GM12891 (cell line): ENCODE data around the gene CELSR3.

Source experiments
- DNase-seq: peaks from one replicate; pipeline ENCODE4 v3.0.0; 2011; ENCODE audit warnings: low spot score; ENCODE audit not compliant: insufficient read length
- FAIRE-seq: peaks from 2 replicates; lab custom pipeline; 2011; peaks lifted over from hg19 to GRCh38; lab: Jason Lieb, UNC
- PAX5 ChIP-seq: IDR thresholded peaks from 2 replicates; pipeline ENCODE4 v1.6.1; 2011; ENCODE audit warnings: low read length, moderate library complexity, mild to moderate bottlenecking; ENCODE audit not compliant: insufficient read depth, severe bottlenecking
- POLR2A ChIP-seq: IDR thresholded peaks from 2 replicates; pipeline ENCODE4 v1.6.1; 2011; ENCODE audit warnings: low read depth, low read length, control low read depth
- POLR2AphosphoS5 ChIP-seq: IDR thresholded peaks from 2 replicates; pipeline ENCODE4 v1.6.1; 2011; ENCODE audit warnings: low read depth, low read length, control low read depth
- POU2F2 ChIP-seq: IDR thresholded peaks from 2 replicates; pipeline ENCODE4 v1.6.1; 2011; ENCODE audit warnings: low read depth, mild to moderate bottlenecking, control low read depth, low read length, moderate library complexity
- SPI1 ChIP-seq: IDR thresholded peaks from 2 replicates; pipeline ENCODE4 v1.6.1; 2011; ENCODE audit warnings: low read depth, low read length, control low read depth
- TAF1 ChIP-seq: IDR thresholded peaks from 2 replicates; pipeline ENCODE4 v1.6.1; 2011; ENCODE audit warnings: low read depth, low read length, control low read depth

Gene CELSR3

GRCh38 chr3:48648188-48648850 is 14.4 kb downstream of the CELSR3 start:
- FAIRE-seq (no peak), DNase-seq (no peak)
- TF ChIP-seq POLR2A (no peak), PAX5 (no peak), POLR2AphosphoS5 (no peak), TAF1 (no peak), SPI1 (no peak), POU2F2 (no peak)

DNA sequence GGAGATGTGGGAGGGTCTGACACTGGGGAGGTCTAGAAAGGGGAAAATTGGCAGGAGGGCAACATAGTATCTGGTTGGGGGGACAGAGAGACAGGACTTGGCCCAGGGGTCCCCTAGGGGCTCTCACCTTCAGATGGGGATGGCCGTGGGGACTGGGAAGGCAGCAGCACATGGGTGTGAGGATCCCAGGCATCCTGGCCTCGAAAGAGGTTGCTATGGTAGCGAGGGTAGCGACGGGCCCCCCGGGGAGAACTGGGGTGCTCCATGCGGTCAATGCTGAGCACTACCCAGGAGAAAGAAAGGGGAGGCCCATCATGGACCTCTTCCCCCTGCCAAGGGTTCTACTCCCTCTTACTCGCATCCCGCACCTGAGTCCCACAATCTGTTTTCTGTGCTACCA is 15.0 kb downstream of the CELSR3 start:
- FAIRE-seq (no peak), DNase-seq (no peak)
- TF ChIP-seq POLR2A (no peak), SPI1 (no peak), TAF1 (no peak), PAX5 (no peak), POLR2AphosphoS5 (no peak)

DNA sequence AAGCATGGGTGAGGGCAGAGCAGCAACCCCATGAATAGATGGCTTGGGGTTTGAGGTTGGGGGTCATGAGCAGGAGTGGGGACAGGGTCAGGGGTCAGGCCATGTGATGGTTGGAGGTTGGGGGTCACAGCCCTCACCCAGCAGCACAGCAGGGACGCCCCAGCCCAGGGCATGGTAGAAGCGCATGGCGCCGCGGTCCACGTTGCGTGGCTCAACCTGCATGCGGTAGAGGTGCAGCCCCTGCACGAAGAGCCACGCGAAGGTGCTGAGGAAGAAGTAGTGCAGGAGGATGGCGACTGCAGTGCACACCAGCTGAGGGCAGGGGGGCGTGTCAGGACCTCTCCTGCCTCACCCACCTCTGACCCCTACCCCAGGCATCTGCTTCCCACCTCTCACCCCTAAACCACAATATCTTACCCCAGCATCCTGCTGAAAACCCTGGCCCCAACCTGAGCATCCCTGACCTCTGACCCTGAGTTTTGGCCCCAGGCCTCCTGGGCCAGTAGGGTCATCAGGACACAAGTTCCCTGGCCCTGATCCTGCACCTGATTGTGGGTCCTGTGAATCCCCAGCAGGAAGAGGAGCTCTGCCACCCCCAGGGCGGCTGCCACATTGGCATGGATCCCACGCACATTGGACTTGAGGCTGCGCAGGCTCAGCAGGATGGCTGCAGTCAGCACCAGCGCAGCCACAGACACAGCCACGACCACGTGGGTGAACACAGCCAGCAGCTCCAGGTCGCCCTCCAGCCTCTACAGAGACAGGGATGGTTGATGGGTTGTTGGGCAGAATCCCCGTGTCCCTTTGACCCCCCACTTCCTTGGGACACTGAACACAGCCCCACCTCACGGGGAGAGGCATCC is 17.6 kb downstream of the CELSR3 start:
- DNase-seq (no peak), FAIRE-seq (no peak)
- TF ChIP-seq POLR2A (no peak), PAX5 (no peak), TAF1 (no peak), SPI1 (no peak), POU2F2 (no peak), POLR2AphosphoS5 (no peak)

DNA sequence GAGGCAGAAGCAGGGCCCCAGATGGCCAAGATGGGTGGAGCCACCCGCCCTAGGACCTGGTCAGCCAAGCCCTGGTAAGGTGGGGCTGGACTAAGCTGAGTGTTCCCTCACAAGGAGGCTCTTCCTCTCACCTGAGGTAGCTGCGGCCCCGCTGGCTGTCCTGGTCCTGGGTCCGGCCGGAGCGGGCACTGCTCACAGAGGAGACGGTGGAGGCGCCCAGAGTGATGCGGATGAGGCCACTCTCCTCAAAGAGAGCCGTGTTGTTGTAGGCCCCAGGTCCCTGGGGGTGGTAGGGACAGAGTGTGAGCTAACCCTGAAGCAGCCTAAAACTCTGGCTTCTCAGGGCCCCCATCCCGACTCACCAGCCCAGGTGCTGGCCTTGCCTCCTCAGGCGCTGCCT is 20.1 kb downstream of the CELSR3 start:
- FAIRE-seq: no peak
- no peak for DNase-seq
- TF ChIP-seq TAF1 (no peak), POU2F2 (no peak), PAX5 (no peak)

GRCh38 chr3:48641396-48641795 is 21.3 kb downstream of the CELSR3 start:
- DNase-seq: no peak
- FAIRE-seq: no peak
- TF ChIP-seq POLR2AphosphoS5 (no peak), POU2F2 (no peak), SPI1 (no peak), TAF1 (no peak), POLR2A (no peak), PAX5 (no peak)

- FAIRE-seq (no peak), DNase-seq (no peak)
Measured at GRCh38 chr3:48639944-48640606, 22.6 kb downstream of the CELSR3 start.

GRCh38 chr3:48637305-48637704 is 25.4 kb downstream of the CELSR3 start:
- no peak for DNase-seq
- FAIRE-seq: no peak
- TF ChIP-seq PAX5 (no peak), SPI1 (no peak), POLR2AphosphoS5 (no peak), TAF1 (no peak), POU2F2 (no peak), POLR2A (no peak)

More at GRCh38 chr3:48639944-48640606, 22.6 kb downstream of the CELSR3 start:
- TF ChIP-seq POU2F2 (no peak), POLR2AphosphoS5 (no peak), TAF1 (no peak), POLR2A (no peak)

GRCh38 chr3:48636149-48636655 is 26.5 kb downstream of the CELSR3 start:
- no peak for DNase-seq
- TF ChIP-seq POU2F2: no peak
- TF ChIP-seq TAF1: no peak
- TF ChIP-seq SPI1: no peak
- TF ChIP-seq POLR2AphosphoS5: no peak
- no peak for TF ChIP-seq POLR2A
- no peak for TF ChIP-seq PAX5
- FAIRE-seq: no peak
